HEK293 (cell line): ENCODE data around the gene BAZ1A.
"Not testable (repeated sequence)": the region's sequence is repeated elsewhere in the genome, so short reads cannot be mapped to it uniquely, and the experiment has no call there.

Experiments
- CTCF ChIA-PET: fragments of 350-600 bp; formaldehyde crosslinking; extraction: SDS; loops from one replicate; lab custom pipeline; 2021; ENCODE audit warnings: antibody characterized with exemption; lab: Yijun Ruan, JAX
- POLR2A ChIA-PET: fragments of 300-600 bp; formaldehyde crosslinking; extraction: SDS; loops from one replicate; lab custom pipeline; 2020; ENCODE audit warnings: antibody characterized with exemption, inconsistent platforms; lab: Yijun Ruan, JAX
- H3K27ac ChIP-seq: fragments of 200-500 bp; sonication (Bioruptor generic); 2 replicates; pipeline ENCODE4 v1.5.1; 2014; ENCODE audit warnings: low read depth, low read length, control low read depth, inconsistent platforms; ENCODE audit errors: extremely low read depth
- H3K36me3 ChIP-seq, 2 experiments: fragments of 200-500 bp in 1 of 2; sonication (Bioruptor generic) in 1 of 2; 1 replicate in 1 of 2; 2 replicates in 1 of 2; pipeline ENCODE4 v1.5.1; 2014 to 2017; ENCODE audit warnings: inconsistent platforms in 2 of 2, low read length in 2 of 2; ENCODE audit not compliant: control insufficient read depth in 2 of 2, insufficient read depth in 1 of 2
- H3K4me1 ChIP-seq: fragments of 200-500 bp; sonication (Bioruptor generic); 2 replicates; pipeline ENCODE4 v1.5.1; 2014; ENCODE audit warnings: mild to moderate bottlenecking, low read length, inconsistent platforms; ENCODE audit not compliant: control insufficient read depth, insufficient read depth
- H3K4me3 ChIP-seq: 2 replicates; pipeline ENCODE4 v1.5.1; 2011; ENCODE audit warnings: low read depth, mild to moderate bottlenecking, control low read depth, low read length, moderate library complexity
- H3K9me3 ChIP-seq: fragments of 200-500 bp; sonication (Bioruptor generic); 2 replicates; pipeline ENCODE4 v1.5.1; 2014; ENCODE audit warnings: low read depth, low read length, inconsistent platforms; ENCODE audit not compliant: control insufficient read depth, insufficient read depth
- BCL11A ChIP-seq: fragments of 450-650 bp; formaldehyde crosslinking; IDR thresholded peaks from 2 replicates; pipeline ENCODE4 v1.5.1; 2016; ENCODE audit warnings: low read depth, missing biosample characterization, missing genetic modification characterization
- GLI4 ChIP-seq: fragments of 450-650 bp; formaldehyde crosslinking; IDR thresholded peaks from 2 replicates; pipeline ENCODE4 v1.5.1; 2016; ENCODE audit warnings: missing biosample characterization, missing genetic modification characterization
- HOXA7 ChIP-seq: sonication (generic); formaldehyde crosslinking; IDR thresholded peaks from 2 replicates; pipeline ENCODE4 v1.8.1; 2022; ENCODE audit warnings: missing genetic modification reagents, borderline replicate concordance
- HOXD13 ChIP-seq: sonication (generic); formaldehyde crosslinking; IDR thresholded peaks from 2 replicates; pipeline ENCODE4 v1.8.0; 2022; ENCODE audit warnings: missing genetic modification reagents, borderline replicate concordance
- KLF1 ChIP-seq: fragments of 450-650 bp; formaldehyde crosslinking; IDR thresholded peaks from 2 replicates; pipeline ENCODE4 v1.5.1; 2016; ENCODE audit warnings: missing biosample characterization, missing genetic modification characterization
- MZF1 ChIP-seq: fragments of 450-650 bp; formaldehyde crosslinking; IDR thresholded peaks from 2 replicates; pipeline ENCODE4 v1.5.1; 2017; ENCODE audit warnings: missing biosample characterization, missing genetic modification characterization, borderline replicate concordance
- TCF7L2 ChIP-seq: IDR thresholded peaks from 2 replicates; pipeline ENCODE4 v1.6.1; 2011; ENCODE audit warnings: low read depth, mild to moderate bottlenecking, inconsistent platforms, low read length, moderate library complexity, borderline replicate concordance
- ZBTB1 ChIP-seq: fragments of 450-650 bp; formaldehyde crosslinking; IDR thresholded peaks from 2 replicates; pipeline ENCODE4 v1.5.1; 2016; ENCODE audit warnings: missing biosample characterization, missing genetic modification characterization
- ZNF146 ChIP-seq: fragments of 450-650 bp; formaldehyde crosslinking; IDR thresholded peaks from 2 replicates; pipeline ENCODE4 v1.5.1; 2016; ENCODE audit warnings: missing biosample characterization, missing genetic modification characterization
- ZNF223 ChIP-seq: fragments of 450-650 bp; formaldehyde crosslinking; IDR thresholded peaks from 2 replicates; pipeline ENCODE4 v1.5.1; 2016; ENCODE audit warnings: missing biosample characterization, missing genetic modification characterization
- ZNF311 ChIP-seq: fragments of 450-650 bp; formaldehyde crosslinking; IDR thresholded peaks from 2 replicates; pipeline ENCODE4 v1.5.1; 2017; ENCODE audit warnings: missing biosample characterization, missing genetic modification characterization, borderline replicate concordance
- ZNF366 ChIP-seq: fragments of 450-650 bp; formaldehyde crosslinking; conservative IDR thresholded peaks from 2 replicates; pipeline ENCODE4 v1.5.1; 2016; ENCODE audit warnings: missing biosample characterization, missing genetic modification characterization
- ZNF600 ChIP-seq: fragments of 450-650 bp; formaldehyde crosslinking; IDR thresholded peaks from 2 replicates; pipeline ENCODE4 v1.5.1; 2016; ENCODE audit warnings: missing biosample characterization, missing genetic modification characterization
- ZNF621 ChIP-seq: fragments of 450-650 bp; formaldehyde crosslinking; IDR thresholded peaks from 2 replicates; pipeline ENCODE4 v1.5.1; 2017; ENCODE audit warnings: missing biosample characterization, missing genetic modification characterization
- ZNF777 ChIP-seq: fragments of 450-650 bp; formaldehyde crosslinking; IDR thresholded peaks from 2 replicates; pipeline ENCODE4 v1.5.1; 2017; ENCODE audit warnings: missing biosample characterization, missing genetic modification characterization, borderline replicate concordance
- TF ChIP-seq, protein P1 (sequence below): fragments of 450-650 bp; formaldehyde crosslinking; IDR thresholded peaks from 2 replicates; pipeline ENCODE4 v1.5.1; 2016; ENCODE audit warnings: missing biosample characterization, missing genetic modification characterization
- TF ChIP-seq, protein P2 (sequence below): fragments of 450-650 bp; formaldehyde crosslinking; IDR thresholded peaks from 2 replicates; pipeline ENCODE4 v1.5.1; 2017; ENCODE audit warnings: missing biosample characterization, missing genetic modification characterization
- TF ChIP-seq, protein P3 (sequence below): fragments of 450-650 bp; formaldehyde crosslinking; IDR thresholded peaks from 2 replicates; pipeline ENCODE4 v1.5.1; 2016; ENCODE audit warnings: missing biosample characterization, missing genetic modification characterization
- TF ChIP-seq, protein P4 (sequence below): fragments of 450-650 bp; formaldehyde crosslinking; optimal IDR thresholded peaks from 2 replicates; pipeline ENCODE3; 2016; ENCODE audit warnings: missing biosample characterization, mild to moderate bottlenecking, missing genetic modification characterization
- TF ChIP-seq, protein P5 (sequence below): fragments of 450-650 bp; formaldehyde crosslinking; IDR thresholded peaks from 2 replicates; pipeline ENCODE4 v1.5.1; 2017; ENCODE audit warnings: missing biosample characterization, missing genetic modification characterization

Gene BAZ1A

DNA sequence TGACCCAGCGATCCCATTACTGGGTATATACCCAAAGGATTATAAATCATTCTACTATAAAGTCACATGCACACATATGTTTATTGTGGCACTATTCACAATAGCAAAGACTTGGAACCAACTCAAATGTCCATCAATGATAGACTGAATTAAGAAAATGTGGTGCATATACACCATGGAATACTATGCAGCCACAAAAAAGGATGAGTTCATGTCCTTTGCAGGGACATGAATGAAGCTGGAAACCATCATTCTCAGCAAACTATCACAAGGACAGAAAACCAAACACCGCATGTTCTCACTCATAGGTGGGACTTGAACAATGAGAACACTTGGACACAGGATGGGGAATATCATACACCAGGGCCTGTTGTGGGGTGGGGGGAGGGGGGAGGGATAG, 76.3 kb downstream of the BAZ1A start:
- H3K4me1 ChIP-seq, POLR2A ChIA-PET, H3K4me3 ChIP-seq, H3K9me3 ChIP-seq, CTCF ChIA-PET, H3K27ac ChIP-seq: not testable (repeated sequence)
- peak; percentile 97 for TF ChIP-seq ZNF146 (tag by site-specific recombination)
- peaks cover 48 to 65% of the 10 kb centered on the region in 2 experiments for H3K36me3 ChIP-seq

DNA sequence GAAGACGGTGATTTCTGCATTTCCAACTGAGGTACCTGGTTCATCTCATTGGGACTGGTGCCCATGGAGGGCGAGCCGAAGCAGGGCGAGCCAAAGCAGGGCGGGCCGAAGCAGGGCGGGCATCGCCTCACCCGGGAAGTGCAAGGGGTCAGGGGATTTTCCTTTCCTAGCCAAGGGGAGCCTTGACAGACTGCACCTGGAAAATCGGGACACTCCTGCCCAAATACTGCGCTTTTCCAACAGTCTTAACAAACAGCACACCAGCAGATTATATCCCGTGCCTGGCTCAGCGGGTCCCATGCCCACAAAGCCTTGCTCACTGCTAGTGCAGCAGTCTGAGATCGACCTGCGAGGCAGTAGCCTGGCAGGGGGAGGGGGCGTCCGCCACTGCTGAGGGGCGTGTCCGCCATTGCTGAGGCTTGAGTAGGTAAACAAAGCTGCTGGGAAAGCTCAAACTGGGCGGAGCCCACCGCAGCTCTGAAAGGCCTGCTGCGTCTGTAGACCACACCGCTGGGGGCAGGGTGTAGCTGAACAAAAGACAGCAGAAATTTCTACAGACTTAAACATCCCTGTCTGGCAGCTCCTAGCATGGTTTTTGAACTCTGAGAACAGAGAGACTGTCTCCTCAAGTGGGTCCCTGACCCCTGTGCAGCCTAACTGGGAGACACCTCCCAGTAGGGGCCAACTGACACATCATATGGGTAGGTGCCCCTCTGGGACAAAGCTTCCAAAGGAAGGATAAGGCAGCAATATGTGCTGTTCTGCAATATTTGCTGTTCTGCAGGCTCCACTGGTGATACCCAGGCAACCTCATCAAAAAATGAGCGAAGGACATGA, 77.2 kb downstream of the BAZ1A start:
- ChIA-PET POLR2A (no interaction called here), CTCF (no interaction called here)
- Histone ChIP-seq H3K4me1 (no peaks in the 10 kb centered on the region), H3K4me3 (no peak overlapping the region), H3K36me3 (peaks cover 48 to 67% of the 10 kb centered on the region in 2 experiments), H3K9me3 (no peaks in the 10 kb centered on the region), H3K27ac (no peak overlapping the region)
- TF ChIP-seq KLF1 (tag by site-specific recombination): peak; percentile 85
- no peak for TF ChIP-seq ZNF366 (tag by site-specific recombination)

DNA sequence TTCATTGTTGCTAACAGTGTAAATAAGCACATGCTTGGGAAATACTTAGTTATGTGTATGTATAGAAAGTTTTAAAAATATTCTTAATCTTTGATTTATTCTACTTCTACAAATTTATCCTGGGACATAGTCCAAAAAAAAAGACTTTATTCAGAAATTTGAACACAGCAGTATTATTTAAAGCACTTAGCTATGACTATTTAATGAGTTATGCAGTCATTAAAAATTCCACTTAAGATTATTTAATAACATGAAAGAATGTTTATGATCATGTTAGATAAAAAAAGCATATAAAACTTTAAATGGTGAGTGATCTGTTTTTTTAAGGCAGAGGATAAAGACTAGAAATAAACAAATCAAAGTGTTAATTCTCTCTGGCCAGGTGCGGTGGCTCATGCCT, 78.3 kb downstream of the BAZ1A start:
- H3K36me3 ChIP-seq: peaks cover 48 to 65% of the 10 kb centered on the region in 2 experiments
- ChIA-PET CTCF (no interaction called here), POLR2A (no interaction called here)
- no peaks in the 10 kb centered on the region for H3K4me1 ChIP-seq
- H3K27ac ChIP-seq: no peak overlapping the region
- H3K4me3 ChIP-seq: no peak overlapping the region
- H3K9me3 ChIP-seq: no peaks in the 10 kb centered on the region
- TF ChIP-seq, protein P1, sequence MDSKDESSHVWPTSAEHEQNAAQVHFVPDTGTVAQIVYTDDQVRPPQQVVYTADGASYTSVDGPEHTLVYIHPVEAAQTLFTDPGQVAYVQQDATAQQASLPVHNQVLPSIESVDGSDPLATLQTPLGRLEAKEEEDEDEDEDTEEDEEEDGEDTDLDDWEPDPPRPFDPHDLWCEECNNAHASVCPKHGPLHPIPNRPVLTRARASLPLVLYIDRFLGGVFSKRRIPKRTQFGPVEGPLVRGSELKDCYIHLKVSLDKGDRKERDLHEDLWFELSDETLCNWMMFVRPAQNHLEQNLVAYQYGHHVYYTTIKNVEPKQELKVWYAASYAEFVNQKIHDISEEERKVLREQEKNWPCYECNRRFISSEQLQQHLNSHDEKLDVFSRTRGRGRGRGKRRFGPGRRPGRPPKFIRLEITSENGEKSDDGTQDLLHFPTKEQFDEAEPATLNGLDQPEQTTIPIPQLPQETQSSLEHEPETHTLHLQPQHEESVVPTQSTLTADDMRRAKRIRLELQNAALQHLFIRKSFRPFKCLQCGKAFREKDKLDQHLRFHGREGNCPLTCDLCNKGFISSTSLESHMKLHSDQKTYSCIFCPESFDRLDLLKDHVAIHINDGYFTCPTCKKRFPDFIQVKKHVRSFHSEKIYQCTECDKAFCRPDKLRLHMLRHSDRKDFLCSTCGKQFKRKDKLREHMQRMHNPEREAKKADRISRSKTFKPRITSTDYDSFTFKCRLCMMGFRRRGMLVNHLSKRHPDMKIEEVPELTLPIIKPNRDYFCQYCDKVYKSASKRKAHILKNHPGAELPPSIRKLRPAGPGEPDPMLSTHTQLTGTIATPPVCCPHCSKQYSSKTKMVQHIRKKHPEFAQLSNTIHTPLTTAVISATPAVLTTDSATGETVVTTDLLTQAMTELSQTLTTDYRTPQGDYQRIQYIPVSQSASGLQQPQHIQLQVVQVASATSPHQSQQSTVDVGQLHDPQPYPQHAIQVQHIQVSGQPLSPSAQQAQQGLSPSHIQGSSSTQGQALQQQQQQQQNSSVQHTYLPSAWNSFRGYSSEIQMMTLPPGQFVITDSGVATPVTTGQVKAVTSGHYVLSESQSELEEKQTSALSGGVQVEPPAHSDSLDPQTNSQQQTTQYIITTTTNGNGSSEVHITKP (tag by site-specific recombination): no peak
- TF ChIP-seq GLI4 (no peak), HOXA7 (CRISPR knock-in tag) (no peak), TCF7L2 (no peak), ZNF146 (tag by site-specific recombination) (no peak), MZF1 (tag by site-specific recombination) (no peak), BCL11A (tag by site-specific recombination) (no peak), ZNF777 (tag by site-specific recombination) (no peak), ZBTB1 (tag by site-specific recombination) (no peak), ZNF600 (tag by site-specific recombination) (no peak), ZNF223 (tag by site-specific recombination) (no peak), HOXD13 (CRISPR knock-in tag) (no peak), ZNF621 (tag by site-specific recombination) (no peak), ZNF311 (no peak)
- TF ChIP-seq, protein P2, sequence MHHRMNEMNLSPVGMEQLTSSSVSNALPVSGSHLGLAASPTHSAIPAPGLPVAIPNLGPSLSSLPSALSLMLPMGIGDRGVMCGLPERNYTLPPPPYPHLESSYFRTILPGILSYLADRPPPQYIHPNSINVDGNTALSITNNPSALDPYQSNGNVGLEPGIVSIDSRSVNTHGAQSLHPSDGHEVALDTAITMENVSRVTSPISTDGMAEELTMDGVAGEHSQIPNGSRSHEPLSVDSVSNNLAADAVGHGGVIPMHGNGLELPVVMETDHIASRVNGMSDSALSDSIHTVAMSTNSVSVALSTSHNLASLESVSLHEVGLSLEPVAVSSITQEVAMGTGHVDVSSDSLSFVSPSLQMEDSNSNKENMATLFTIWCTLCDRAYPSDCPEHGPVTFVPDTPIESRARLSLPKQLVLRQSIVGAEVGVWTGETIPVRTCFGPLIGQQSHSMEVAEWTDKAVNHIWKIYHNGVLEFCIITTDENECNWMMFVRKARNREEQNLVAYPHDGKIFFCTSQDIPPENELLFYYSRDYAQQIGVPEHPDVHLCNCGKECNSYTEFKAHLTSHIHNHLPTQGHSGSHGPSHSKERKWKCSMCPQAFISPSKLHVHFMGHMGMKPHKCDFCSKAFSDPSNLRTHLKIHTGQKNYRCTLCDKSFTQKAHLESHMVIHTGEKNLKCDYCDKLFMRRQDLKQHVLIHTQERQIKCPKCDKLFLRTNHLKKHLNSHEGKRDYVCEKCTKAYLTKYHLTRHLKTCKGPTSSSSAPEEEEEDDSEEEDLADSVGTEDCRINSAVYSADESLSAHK (tag by site-specific recombination): no peak
- TF ChIP-seq, protein P3, sequence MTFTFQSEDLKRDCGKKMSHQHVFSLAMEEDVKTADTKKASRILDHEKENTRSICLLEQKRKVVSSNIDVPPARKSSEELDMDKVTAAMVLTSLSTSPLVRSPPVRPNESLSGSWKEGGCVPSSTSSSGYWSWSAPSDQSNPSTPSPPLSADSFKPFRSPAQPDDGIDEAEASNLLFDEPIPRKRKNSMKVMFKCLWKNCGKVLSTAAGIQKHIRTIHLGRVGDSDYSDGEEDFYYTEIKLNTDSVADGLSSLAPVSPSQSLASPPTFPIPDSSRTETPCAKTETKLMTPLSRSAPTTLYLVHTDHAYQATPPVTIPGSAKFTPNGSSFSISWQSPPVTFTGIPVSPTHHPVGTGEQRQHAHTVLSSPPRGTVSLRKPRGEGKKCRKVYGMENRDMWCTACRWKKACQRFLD (tag by site-specific recombination): no peak
- TF ChIP-seq, protein P4, sequence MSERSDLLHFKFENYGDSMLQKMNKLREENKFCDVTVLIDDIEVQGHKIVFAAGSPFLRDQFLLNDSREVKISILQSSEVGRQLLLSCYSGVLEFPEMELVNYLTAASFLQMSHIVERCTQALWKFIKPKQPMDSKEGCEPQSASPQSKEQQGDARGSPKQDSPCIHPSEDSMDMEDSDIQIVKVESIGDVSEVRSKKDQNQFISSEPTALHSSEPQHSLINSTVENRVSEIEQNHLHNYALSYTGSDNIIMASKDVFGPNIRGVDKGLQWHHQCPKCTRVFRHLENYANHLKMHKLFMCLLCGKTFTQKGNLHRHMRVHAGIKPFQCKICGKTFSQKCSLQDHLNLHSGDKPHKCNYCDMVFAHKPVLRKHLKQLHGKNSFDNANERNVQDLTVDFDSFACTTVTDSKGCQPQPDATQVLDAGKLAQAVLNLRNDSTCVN: no peak
- TF ChIP-seq, protein P5, sequence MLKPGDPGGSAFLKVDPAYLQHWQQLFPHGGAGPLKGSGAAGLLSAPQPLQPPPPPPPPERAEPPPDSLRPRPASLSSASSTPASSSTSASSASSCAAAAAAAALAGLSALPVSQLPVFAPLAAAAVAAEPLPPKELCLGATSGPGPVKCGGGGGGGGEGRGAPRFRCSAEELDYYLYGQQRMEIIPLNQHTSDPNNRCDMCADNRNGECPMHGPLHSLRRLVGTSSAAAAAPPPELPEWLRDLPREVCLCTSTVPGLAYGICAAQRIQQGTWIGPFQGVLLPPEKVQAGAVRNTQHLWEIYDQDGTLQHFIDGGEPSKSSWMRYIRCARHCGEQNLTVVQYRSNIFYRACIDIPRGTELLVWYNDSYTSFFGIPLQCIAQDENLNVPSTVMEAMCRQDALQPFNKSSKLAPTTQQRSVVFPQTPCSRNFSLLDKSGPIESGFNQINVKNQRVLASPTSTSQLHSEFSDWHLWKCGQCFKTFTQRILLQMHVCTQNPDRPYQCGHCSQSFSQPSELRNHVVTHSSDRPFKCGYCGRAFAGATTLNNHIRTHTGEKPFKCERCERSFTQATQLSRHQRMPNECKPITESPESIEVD (tag by site-specific recombination): no peak
